GM12878 (cell line): Measurements from ENCODE around the gene OOSP2. TPM values are rescaled to one million over a fixed set of nuclear protein-coding genes. Genes with fewer than 3 reads are reported as not detected.
"Not testable (repeated sequence)": the region's sequence is repeated elsewhere in the genome, so short reads cannot be mapped to it uniquely, and the experiment has no call there.

Experiments
- ATAC-seq: fragments of 200-7000 bp; cut with Tn5 transposase; 3 replicates; pipeline ENCODE4 v1.9.1; 2020; ENCODE audit warnings: mild to moderate bottlenecking, moderate library complexity
- BruUV-seq: library from RNA; stranded (reverse); fragments of 400-500 nt; replicated peaks from 2 replicates; lab custom pipeline; 2021; lab: Mats Ljungman, UMichigan
- CTCF ChIA-PET: fragments of 300-600 bp; sonication (Branson Sonifier 250); formaldehyde crosslinking; extraction: SDS; loops from one replicate; lab custom pipeline; 2021; ENCODE audit warnings: inconsistent platforms; lab: Yijun Ruan, JAX
- POLR2A ChIA-PET: fragments of 350-600 bp; formaldehyde crosslinking; extraction: SDS; loops from one replicate; lab custom pipeline; 2021; ENCODE audit warnings: inconsistent platforms; lab: Charles Lee
- RAD21 ChIA-PET: fragments of 300-600 bp; sonication (Branson Sonifier 250); formaldehyde crosslinking; loops from one replicate; lab custom pipeline; 2023; ENCODE audit warnings: antibody characterized with exemption; ENCODE audit not compliant: unreplicated experiment; lab: Charles Lee
- SMC1A ChIA-PET: fragments of 300-600 bp; sonication (Branson Sonifier 250); formaldehyde crosslinking; loops from one replicate; lab custom pipeline; 2023; ENCODE audit not compliant: unreplicated experiment, uncharacterized antibody; lab: Charles Lee
- DNase-seq: peaks from one replicate; pipeline ENCODE4 v3.0.0-alpha.2; 2011; ENCODE audit warnings: low read depth, low spot score
- FAIRE-seq: peaks from 3 replicates; lab custom pipeline; 2011; peaks lifted over from hg19 to GRCh38; lab: Jason Lieb, UNC
- H2AFZ ChIP-seq: 2 replicates; pipeline ENCODE4 v1.6.0; 2011; ENCODE audit warnings: low read depth, low read length, control low read depth; ENCODE audit not compliant: control insufficient read depth
- H3K27ac ChIP-seq: 2 replicates; pipeline ENCODE4 v1.5.1; 2011; ENCODE audit warnings: control low read depth; ENCODE audit not compliant: control insufficient read depth, insufficient read depth
- H3K27me3 ChIP-seq, 2 experiments: replicated peaks in 1 of 2; 2 replicates each; pipeline versions ENCODE4 v1.6.0 to v1.6.1; 2011; ENCODE audit warnings: low read length in 1 of 2; ENCODE audit not compliant: control insufficient read depth in 2 of 2, insufficient read depth in 2 of 2
- H3K36me3 ChIP-seq, 2 experiments: 2 replicates each; pipeline ENCODE4 v1.5.1; 2011; ENCODE audit warnings: low read length in 1 of 2; ENCODE audit not compliant: control insufficient read depth in 2 of 2, insufficient read depth in 2 of 2
- H3K4me1 ChIP-seq: 2 replicates; pipeline ENCODE4 v1.6.1; 2011; ENCODE audit warnings: mild to moderate bottlenecking, low read length, moderate library complexity, mixed read lengths; ENCODE audit not compliant: control insufficient read depth, insufficient read depth
- H3K4me2 ChIP-seq: 2 replicates; pipeline ENCODE4 v1.6.0; 2011; ENCODE audit warnings: control low read depth; ENCODE audit not compliant: control insufficient read depth, insufficient read depth
- H3K4me3 ChIP-seq: fragments of 200-600 bp; sonication (generic); 2 replicates; pipeline ENCODE4 v1.5.1; 2016
- H3K79me2 ChIP-seq: 2 replicates; pipeline ENCODE4 v1.6.0; 2011; ENCODE audit warnings: low read length; ENCODE audit not compliant: control insufficient read depth, insufficient read depth
- H3K9ac ChIP-seq: 2 replicates; pipeline ENCODE4 v1.8.0; 2011; ENCODE audit warnings: low read length, control low read depth, mixed read lengths; ENCODE audit not compliant: control insufficient read depth, insufficient read depth
- H3K9me3 ChIP-seq: replicated peaks from 3 replicates; pipeline ENCODE4 v1.5.1; 2011; ENCODE audit warnings: mild to moderate bottlenecking, low read length; ENCODE audit not compliant: control insufficient read depth, insufficient read depth
- H4K20me1 ChIP-seq: 2 replicates; pipeline ENCODE4 v1.6.0; 2011; ENCODE audit not compliant: control insufficient read depth, insufficient read depth
- HDAC6 ChIP-seq: fragments of 200-600 bp; sonication (generic); IDR thresholded peaks from one replicate; pipeline ENCODE4 v1.8.0; 2017; ENCODE audit warnings: antibody characterized with exemption; ENCODE audit not compliant: unreplicated experiment
- SPI1 ChIP-seq: IDR thresholded peaks from 2 replicates; pipeline ENCODE4 v1.6.1; 2011; ENCODE audit warnings: low read depth, mild to moderate bottlenecking, low read length, moderate library complexity, borderline replicate concordance; ENCODE audit not compliant: insufficient read depth
- WGBS: methylation state at CpG from one replicate; pipeline ENCODE4 v1.1.6; 2016; ENCODE audit warnings: low lambda C conversion rate; ENCODE audit not compliant: insufficient replicate concordance, insufficient coverage; ENCODE audit errors: missing lambda C conversion rate; 5-methylcytosine and 5-hydroxymethylcytosine counted together
- in situ Hi-C: fragments of 300-500 bp; cut with MboI; formaldehyde crosslinking; loops from 9 replicates; pipeline ENCODE4 v1.14.3; 2018; ENCODE audit warnings: mixed read lengths
- intact Hi-C: fragments of 100-400 bp; cut with micrococcal nuclease; formaldehyde crosslinking; loops from one replicate; pipeline ENCODE4 v1.14.2; 2022; ENCODE audit not compliant: unreplicated experiment
- polyA plus RNA-seq, 11 experiments: library from polyadenylated mRNA; depleted of rRNA in 4 of 11; unstranded in 6 of 11; stranded (reverse) in 5 of 11; fragments of >200 nt; fragmentation: Nextera tagmentation in 4 of 11; fragmentation: Illumina TruSeq in 1 of 11; extraction: Ambion mirVana in 4 of 11; extraction: Trizol in 1 of 11; gene quantifications; 1 replicate in 1 of 11; 2 replicates in 10 of 11; pipeline versions ENCODE4 v1.2.1 to v1.2.3, GENCODE V29; 2011 to 2016; ENCODE audit warnings: inconsistent platforms in 2 of 11, missing spikeins in 2 of 11, low read depth in 1 of 11
- total RNA-seq, 4 experiments: library from RNA; depleted of rRNA in 3 of 4; stranded (reverse); fragments of >200 nt in 3 of 4; fragmentation: Illumina TruSeq in 1 of 4; extraction: Trizol in 1 of 4; gene quantifications; 2 replicates each; pipeline versions ENCODE4 v1.2.1 to v1.2.3, GENCODE V29; 2013 to 2021
- TF ChIP-seq, protein P1 (sequence below): IDR thresholded peaks from 2 replicates; pipeline ENCODE4 v1.6.1; 2011; ENCODE audit warnings: mild to moderate bottlenecking, low read depth, low read length, moderate library complexity; ENCODE audit not compliant: insufficient replicate concordance

The OOSP2 gene
- total and polyA plus RNA-seq, 10 of the 15 experiments (the other 5 are each of a cell fraction or from before 2014, with no cell fraction given), result not detected

DNA sequence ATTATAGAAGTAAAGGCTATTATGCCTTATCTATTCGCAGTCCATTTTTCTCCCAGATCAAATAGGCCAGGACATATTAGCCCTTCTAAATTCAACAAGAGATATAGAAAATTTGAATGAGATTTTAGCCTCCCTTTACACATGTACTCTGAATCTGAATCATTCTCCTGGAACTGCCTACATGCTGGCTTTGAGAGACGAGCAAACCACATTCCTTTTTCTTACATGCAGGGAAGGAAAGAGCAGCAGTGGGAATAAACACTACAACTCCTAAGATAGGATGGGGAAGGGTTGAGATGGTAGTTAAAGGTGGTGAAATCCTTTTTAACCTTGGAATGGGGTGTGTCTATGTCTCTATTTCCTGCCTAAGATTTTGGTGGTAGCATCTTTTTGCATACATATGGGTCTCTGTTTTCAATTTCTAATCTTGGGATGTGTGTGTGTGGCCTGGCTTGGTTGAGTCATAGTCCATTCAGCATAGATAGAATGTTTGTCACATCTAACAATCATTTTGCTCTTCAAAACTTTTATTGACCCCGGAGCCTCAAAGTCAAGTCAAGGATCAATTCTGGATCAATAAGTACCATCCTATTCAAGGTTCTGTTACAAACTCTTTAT, 11.1 kb upstream of the OOSP2 start (continued):
- TF ChIP-seq, protein P1, sequence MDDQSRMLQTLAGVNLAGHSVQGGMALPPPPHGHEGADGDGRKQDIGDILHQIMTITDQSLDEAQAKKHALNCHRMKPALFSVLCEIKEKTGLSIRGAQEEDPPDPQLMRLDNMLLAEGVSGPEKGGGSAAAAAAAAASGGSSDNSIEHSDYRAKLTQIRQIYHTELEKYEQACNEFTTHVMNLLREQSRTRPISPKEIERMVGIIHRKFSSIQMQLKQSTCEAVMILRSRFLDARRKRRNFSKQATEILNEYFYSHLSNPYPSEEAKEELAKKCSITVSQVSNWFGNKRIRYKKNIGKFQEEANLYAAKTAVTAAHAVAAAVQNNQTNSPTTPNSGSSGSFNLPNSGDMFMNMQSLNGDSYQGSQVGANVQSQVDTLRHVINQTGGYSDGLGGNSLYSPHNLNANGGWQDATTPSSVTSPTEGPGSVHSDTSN, result no peak
- TF ChIP-seq SPI1, result no peak
- TF ChIP-seq HDAC6, result no peak
- TF ChIP-seq, all 136 proteins: peak for 0

GRCh38 chr11:60050422-60050821, 10.2 kb downstream of the OOSP2 start:
- H4K20me1 ChIP-seq, in situ Hi-C loops, FAIRE-seq, H3K9ac ChIP-seq, ATAC-seq, intact Hi-C loops, H3K9me3 ChIP-seq, H3K4me1 ChIP-seq, POLR2A ChIA-PET, DNase-seq, H3K27me3 ChIP-seq, H3K36me3 ChIP-seq, CTCF ChIA-PET, H2AFZ ChIP-seq, BruUV-seq, SMC1A ChIA-PET, H3K27ac ChIP-seq, H3K79me2 ChIP-seq, H3K4me2 ChIP-seq, H3K4me3 ChIP-seq, RAD21 ChIA-PET: not testable (repeated sequence)

DNA sequence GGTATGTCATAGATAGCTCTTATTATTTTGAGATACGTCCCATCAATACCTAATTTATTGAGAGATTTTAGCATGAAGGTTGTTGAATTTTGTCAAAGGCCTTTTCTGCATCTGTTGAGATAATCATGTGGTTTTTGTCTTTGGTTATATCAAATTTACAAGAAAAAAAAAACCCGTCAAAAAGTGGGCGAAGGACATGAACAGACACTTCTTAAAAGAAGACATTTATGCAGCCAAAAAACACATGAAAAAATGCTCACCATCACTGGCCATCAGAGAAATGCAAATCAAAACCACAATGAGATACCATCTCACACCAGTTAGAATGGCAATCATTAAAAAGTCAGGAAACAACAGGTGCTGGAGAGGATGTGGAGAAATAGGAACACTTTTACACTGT, 10.6 kb downstream of the OOSP2 start:
- H3K36me3 ChIP-seq, H3K27me3 ChIP-seq, intact Hi-C loops, CTCF ChIA-PET, H3K4me3 ChIP-seq, DNase-seq, H3K4me1 ChIP-seq, H3K4me2 ChIP-seq, H3K9ac ChIP-seq, H2AFZ ChIP-seq, POLR2A ChIA-PET, ATAC-seq, H3K9me3 ChIP-seq, FAIRE-seq, H4K20me1 ChIP-seq, SMC1A ChIA-PET, BruUV-seq, in situ Hi-C loops, RAD21 ChIA-PET, H3K27ac ChIP-seq, H3K79me2 ChIP-seq: not testable (repeated sequence)
- 47% methylated on average over 3 of the region's 3 CpGs for WGBS
